A673 (cell line): ENCODE measurements around the gene FBN3. TPM values are rescaled to one million over a fixed set of nuclear protein-coding genes. Genes with fewer than 3 reads are reported as not detected.

Experiments
- BruUV-seq: library from RNA; stranded (reverse); fragments of 400-500 nt; replicated peaks from 2 replicates; lab custom pipeline; 2021; lab: Mats Ljungman, UMichigan
- CTCF ChIA-PET: fragments of 300-600 bp; sonication (Branson Sonifier 250); formaldehyde crosslinking; loops from one replicate; lab custom pipeline; 2022; ENCODE audit warnings: antibody characterized with exemption; lab: Charles Lee
- POLR2A ChIA-PET: fragments of 300-600 bp; sonication (Branson Sonifier 250); formaldehyde crosslinking; loops from one replicate; lab custom pipeline; 2022; ENCODE audit warnings: antibody characterized with exemption; ENCODE audit not compliant: low non-redundant PET; lab: Charles Lee
- DNase-seq: peaks from one replicate; pipeline ENCODE4 v3.0.0-alpha.2; 2015; ENCODE audit warnings: low spot score
- H3K27ac ChIP-seq: fragments of 200-600 bp; sonication (generic); 2 replicates; pipeline ENCODE4 v1.5.1; 2016; ENCODE audit warnings: mixed run types, low read depth, mild to moderate bottlenecking, mixed read lengths, antibody characterized with exemption, low read length; ENCODE audit not compliant: poor library complexity, severe bottlenecking
- H3K27me3 ChIP-seq: fragments of 200-600 bp; sonication (generic); replicated peaks from 2 replicates; pipeline ENCODE4 v1.6.1; 2017; ENCODE audit warnings: mixed run types, low read depth, mild to moderate bottlenecking, mixed read lengths, antibody characterized with exemption, low read length; ENCODE audit not compliant: insufficient read depth, poor library complexity
- H3K36me3 ChIP-seq: fragments of 200-600 bp; sonication (generic); 2 replicates; pipeline ENCODE4 v1.6.1; 2016; ENCODE audit warnings: mixed run types, mild to moderate bottlenecking, mixed read lengths, antibody characterized with exemption, low read length; ENCODE audit not compliant: insufficient read depth, poor library complexity, severe bottlenecking
- H3K4me1 ChIP-seq: fragments of 200-600 bp; sonication (generic); 2 replicates; pipeline ENCODE4 v1.6.1; 2017; ENCODE audit warnings: mixed run types, mild to moderate bottlenecking, mixed read lengths, antibody characterized with exemption, low read length; ENCODE audit not compliant: insufficient read depth, poor library complexity, severe bottlenecking
- H3K4me3 ChIP-seq: fragments of 200-600 bp; sonication (generic); 2 replicates; pipeline ENCODE4 v1.5.1; 2016; ENCODE audit warnings: low read depth, mixed run types, mild to moderate bottlenecking, mixed read lengths, low read length; ENCODE audit not compliant: poor library complexity, severe bottlenecking
- H3K9me3 ChIP-seq: fragments of 200-600 bp; sonication (generic); 2 replicates; pipeline ENCODE4 v1.6.1; 2016; ENCODE audit warnings: mixed run types, low read depth, mild to moderate bottlenecking, mixed read lengths, antibody characterized with exemption, low read length; ENCODE audit not compliant: poor library complexity, severe bottlenecking
- CTCF ChIP-seq: fragments of 300-800, 200-600 bp; sonication (generic); conservative IDR thresholded peaks from 2 replicates; pipeline ENCODE4 v1.5.1; 2017; ENCODE audit warnings: low read depth, mild to moderate bottlenecking, antibody characterized with exemption, low read length, moderate library complexity, mixed read lengths
- EZH2 ChIP-seq: fragments of 200-600 bp; sonication (generic); IDR thresholded peaks from 2 replicates; pipeline ENCODE4 v1.6.1; 2017; ENCODE audit warnings: borderline replicate concordance, low read depth, mild to moderate bottlenecking, mixed read lengths, antibody characterized with exemption, low read length; ENCODE audit not compliant: poor library complexity, severe bottlenecking
- intact Hi-C: fragments of 100-400 bp; cut with micrococcal nuclease; formaldehyde crosslinking; loops from one replicate; pipeline ENCODE4 v1.10.0; 2022; ENCODE audit not compliant: unreplicated experiment
- total RNA-seq: library from RNA; stranded (reverse); gene quantifications from 2 replicates; pipeline ENCODE4 v1.2.3, GENCODE V29; 2021

FBN3 gene
- total RNA-seq, 1 experiment from 2014 or later: 0.06 TPM

GRCh38 chr19:8056533-8056932 lies 92.9 kb downstream of the FBN3 start:
- no peak for TF ChIP-seq EZH2
- TF ChIP-seq CTCF: no peak
- CTCF ChIA-PET: no interaction called here
- no peaks in the 10 kb centered on the region for H3K4me1 ChIP-seq

GRCh38 chr19:8054169-8054568 lies 95.2 kb downstream of the FBN3 start:
- Histone ChIP-seq H3K27ac (no peak overlapping the region), H3K4me1 (no peaks in the 10 kb centered on the region), H3K4me3 (no peak overlapping the region), H3K27me3 (no peaks in the 10 kb centered on the region), H3K36me3 (no peaks in the 10 kb centered on the region), H3K9me3 (no peaks in the 10 kb centered on the region)
- CTCF ChIA-PET: no interaction called here
- DNase-seq: no peak
- POLR2A ChIA-PET: no interaction called here
- TF ChIP-seq EZH2: no peak
- no peak for TF ChIP-seq CTCF
- no TSS peak for BruUV-seq
- intact Hi-C loops: no loop called here

More at GRCh38 chr19:8056533-8056932, 92.9 kb downstream of the FBN3 start:
- Histone ChIP-seq H3K36me3 (no peaks in the 10 kb centered on the region), H3K27ac (no peak overlapping the region), H3K9me3 (no peaks in the 10 kb centered on the region), H3K4me3 (no peak overlapping the region), H3K27me3 (no peaks in the 10 kb centered on the region)
- POLR2A ChIA-PET: no interaction called here
- intact Hi-C loops: no loop called here
- BruUV-seq: no TSS peak
- no peak for DNase-seq

GRCh38 chr19:8052464-8052859 lies 96.9 kb downstream of the FBN3 start, which contains the start of gene CCL25:
TSS of gene CCL25 (plus strand) at chr19:8052760. CDS start at chr19:8053050, 290 bp downstream.
- H3K4me1 ChIP-seq: no peaks in the 10 kb centered on the region
- BruUV-seq: no TSS peak
- H3K4me3 ChIP-seq: no peak within 1 kb of the TSS
- no peaks in the 10 kb centered on the region for H3K9me3 ChIP-seq
- H3K27me3 ChIP-seq: no peaks in the 10 kb centered on the region
- ChIA-PET CTCF (no interaction called here), POLR2A (interaction anchor here (0.6 kb wide), 1 partner anchor 1419 kb away, joined by 4 read pairs; no protein-coding TSS in a partner anchor)
- intact Hi-C loops: no loop called here
- TF ChIP-seq CTCF (no peak), EZH2 (no peak)
- no peaks in the 10 kb centered on the region for H3K36me3 ChIP-seq
- no peak within 1 kb of the TSS for H3K27ac ChIP-seq
- DNase-seq: no peak
